ENCODE measurements around the gene ICAM3.

The ICAM3 gene

DNA sequence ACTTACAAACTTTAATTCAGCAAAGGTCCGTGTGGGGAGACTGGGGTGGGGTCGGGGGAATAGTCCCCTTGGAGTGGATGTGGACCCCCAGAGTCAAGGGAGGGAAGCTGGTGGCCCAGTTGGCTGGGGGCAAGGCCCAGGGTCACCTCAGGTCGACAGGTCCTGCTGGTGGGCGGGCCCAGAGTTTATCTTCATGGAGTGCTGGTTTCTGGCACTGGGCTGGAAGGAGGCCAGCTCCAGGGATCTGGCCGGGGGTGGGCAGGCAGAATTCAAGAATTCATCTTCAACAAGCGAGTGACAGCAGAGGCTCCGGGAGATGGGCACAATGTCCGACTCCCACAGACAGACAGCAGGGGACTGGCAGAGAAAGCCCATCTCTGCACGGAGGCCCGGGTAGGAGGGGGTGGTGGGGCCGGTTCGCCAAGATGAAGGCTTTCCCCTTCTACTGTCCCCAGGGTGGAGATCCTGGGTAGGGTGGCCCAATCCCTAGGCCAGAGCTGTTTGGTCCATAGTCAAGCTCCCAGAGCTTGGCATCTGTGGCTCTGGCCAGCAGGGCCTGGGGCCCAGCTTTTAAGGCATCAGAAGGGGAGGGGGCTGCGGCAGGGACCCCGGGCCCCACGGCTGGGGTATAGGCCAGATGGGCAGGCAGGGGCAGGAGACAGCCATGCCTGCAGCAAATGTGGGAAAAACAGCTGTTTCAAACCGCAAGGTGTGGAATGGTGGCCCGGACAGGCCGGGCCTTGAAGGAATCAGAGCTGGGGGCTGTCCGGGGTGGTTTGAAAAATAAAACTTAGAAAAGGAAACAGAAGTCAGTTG lies 23.0 kb downstream of the ICAM3 start:
- whole genome bisulfite sequencing, 2 donors (ENCODE audit: extremely low coverage in 2 of 2, insufficient read length in 2 of 2, insufficient replicate concordance in 1 of 2), result no CpG with 5 or more reads among the region's 19 CpGs
- no peak for DNase-seq (ENCODE audit: low spot score)
- no peak overlapping the region for H3K18ac ChIP-seq (ENCODE audit: low read length)
- no peak overlapping the region for H3K27ac ChIP-seq (replicated peaks; ENCODE audit: low read length)
- H2BK120ac ChIP-seq (ENCODE audit: low read depth, low read length), result no peak overlapping the region
- H2AK5ac ChIP-seq (ENCODE audit: low read depth, low read length), result peak overlapping the region; percentile 17
- H4K91ac ChIP-seq (ENCODE audit: low read depth, low read length, poor library complexity), result no peak overlapping the region
- no peaks in the 10 kb centered on the region for H3K9me3 ChIP-seq (replicated peaks in 1 of 2; ENCODE audit: control insufficient read depth in 2 of 2, insufficient read depth in 1 of 2, low read depth in 1 of 2, low read length in 2 of 2)
- peak overlapping the region in 1 of 2 donors; percentile 71 for H3K4me3 ChIP-seq (ENCODE audit: low read length in 2 of 2)
- H2BK15ac ChIP-seq (ENCODE audit: low read length), result no peak overlapping the region
- peak overlapping the region; percentile 98 for H2AFZ ChIP-seq (ENCODE audit: low read length)
- H3K14ac ChIP-seq (ENCODE audit: low read length), result no peak overlapping the region
- H3K4me1 ChIP-seq (ENCODE audit: control insufficient read depth in 2 of 2, insufficient read depth in 1 of 2, low read depth in 1 of 2, low read length in 2 of 2), result peaks cover 0 to 2% of the 10 kb centered on the region in 2 donors
- peaks cover 6% of the 10 kb centered on the region for H3K79me1 ChIP-seq (ENCODE audit: low read depth, low read length)
- H3K9ac ChIP-seq (ENCODE audit: low read depth, low read length, poor library complexity), result no peak overlapping the region
- no peak overlapping the region for H2BK12ac ChIP-seq (ENCODE audit: low read length)
- no peak overlapping the region for H3K4me2 ChIP-seq (ENCODE audit: insufficient read depth, low read length, poor library complexity, severe bottlenecking)
- H3K4ac ChIP-seq (ENCODE audit: low read length), result no peak overlapping the region
- peaks cover 24 to 56% of the 10 kb centered on the region in 2 donors for H3K36me3 ChIP-seq (replicated peaks in 1 of 2; ENCODE audit: control insufficient read depth in 2 of 2, insufficient read depth in 2 of 2, low read length in 2 of 2)
- no peak overlapping the region for H4K8ac ChIP-seq (ENCODE audit: low read depth, low read length)
- no peaks in the 10 kb centered on the region for H3K27me3 ChIP-seq (ENCODE audit: control insufficient read depth in 3 of 3, insufficient read depth in 3 of 3, low read depth in 1 of 3, low read length in 3 of 3)
- H3K23ac ChIP-seq (ENCODE audit: low read depth, low read length, poor library complexity), result no peak overlapping the region
- no peak overlapping the region for H2BK5ac ChIP-seq (ENCODE audit: low read length)

DNA sequence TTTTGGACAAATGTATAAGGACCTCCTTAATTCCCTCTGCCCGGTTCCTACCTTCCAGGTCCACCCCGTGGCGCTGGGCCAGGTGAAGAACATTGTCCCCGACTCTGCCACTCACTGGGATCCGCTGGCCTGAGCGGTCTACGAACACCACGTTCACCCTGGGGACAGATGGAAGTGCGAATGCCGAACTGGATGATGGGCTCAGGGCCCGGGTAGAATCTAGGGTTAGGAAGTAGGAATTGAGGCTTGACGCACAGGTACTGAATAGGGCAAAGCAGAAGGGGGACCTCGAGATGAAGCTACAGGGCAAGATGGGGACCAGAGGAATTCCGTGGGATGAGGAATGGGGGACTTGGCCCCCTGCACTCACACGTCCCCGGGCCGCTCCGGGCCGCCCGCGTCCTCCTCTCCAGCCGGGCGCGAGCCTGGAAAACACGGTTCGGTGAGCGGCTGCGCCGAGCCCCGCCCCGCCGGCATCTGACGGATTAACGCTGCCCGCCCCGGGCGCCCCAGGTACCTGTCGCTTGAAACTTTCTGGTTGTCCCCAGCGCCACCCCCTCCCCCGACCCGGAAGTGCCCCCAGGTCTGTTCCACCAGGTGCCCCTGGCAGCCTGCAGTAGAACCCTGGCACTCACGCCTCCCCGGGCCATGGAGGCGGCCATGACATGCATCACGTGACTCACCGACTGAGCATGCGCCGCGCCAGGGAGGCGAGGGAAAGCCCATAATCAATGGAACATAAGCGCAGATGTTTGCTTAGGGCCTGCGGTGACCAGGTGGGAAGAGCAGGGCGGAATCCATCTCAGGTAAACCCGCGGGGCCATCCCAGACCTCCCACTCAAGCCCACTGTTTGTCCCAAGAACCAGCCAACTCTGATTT lies 23.8 kb downstream of the ICAM3 start, which contains the start of gene FDX2:
Gene FDX2 (minus strand): TSS at position 681 of the 880 bp plus-strand sequence. CDS start 19 bp downstream, at position 662.
- Histone ChIP-seq H3K23ac (ENCODE audit: low read depth, low read length, poor library complexity) (peak within 1 kb of the TSS; percentile 5), H3K9ac (ENCODE audit: low read depth, low read length, poor library complexity) (peak within 1 kb of the TSS; percentile 65), H2AFZ (ENCODE audit: low read length) (peak within 1 kb of the TSS; percentile 98), H3K27ac (replicated peaks; ENCODE audit: low read length) (no peak within 1 kb of the TSS), H2BK12ac (ENCODE audit: low read length) (no peak within 1 kb of the TSS), H3K36me3 (replicated peaks in 1 of 2; ENCODE audit: control insufficient read depth in 2 of 2, insufficient read depth in 2 of 2, low read length in 2 of 2) (peaks cover 23 to 54% of the 10 kb centered on the region in 2 donors), H2AK5ac (ENCODE audit: low read depth, low read length) (peak within 1 kb of the TSS; percentile 17), H2BK5ac (ENCODE audit: low read length) (no peak within 1 kb of the TSS), H3K27me3 (ENCODE audit: control insufficient read depth in 3 of 3, insufficient read depth in 3 of 3, low read depth in 1 of 3, low read length in 3 of 3) (no peaks in the 10 kb centered on the region), H4K91ac (ENCODE audit: low read depth, low read length, poor library complexity) (no peak within 1 kb of the TSS), H2BK15ac (ENCODE audit: low read length) (no peak within 1 kb of the TSS), H3K4me1 (ENCODE audit: control insufficient read depth in 2 of 2, insufficient read depth in 1 of 2, low read depth in 1 of 2, low read length in 2 of 2) (peaks cover 0 to 2% of the 10 kb centered on the region in 2 donors), H3K4me2 (ENCODE audit: insufficient read depth, low read length, poor library complexity, severe bottlenecking) (peak within 1 kb of the TSS; percentile 77), H4K8ac (ENCODE audit: low read depth, low read length) (no peak within 1 kb of the TSS), H3K9me3 (replicated peaks in 1 of 2; ENCODE audit: control insufficient read depth in 2 of 2, insufficient read depth in 1 of 2, low read depth in 1 of 2, low read length in 2 of 2) (no peaks in the 10 kb centered on the region), H3K14ac (ENCODE audit: low read length) (no peak within 1 kb of the TSS), H2BK120ac (ENCODE audit: low read depth, low read length) (no peak within 1 kb of the TSS), H3K79me1 (ENCODE audit: low read depth, low read length) (peaks cover 6% of the 10 kb centered on the region), H3K4me3 (ENCODE audit: low read length in 2 of 2) (peak within 1 kb of the TSS; percentile 71 to 81), H3K18ac (ENCODE audit: low read length) (peak within 1 kb of the TSS; percentile 55), H3K4ac (ENCODE audit: low read length) (no peak within 1 kb of the TSS)
- peak; percentile 86 for DNase-seq (ENCODE audit: low spot score)
- WGBS, 2 donors (ENCODE audit: extremely low coverage in 2 of 2, insufficient read length in 2 of 2, insufficient replicate concordance in 1 of 2), result no CpG with 5 or more reads among the region's 55 CpGs

DNA sequence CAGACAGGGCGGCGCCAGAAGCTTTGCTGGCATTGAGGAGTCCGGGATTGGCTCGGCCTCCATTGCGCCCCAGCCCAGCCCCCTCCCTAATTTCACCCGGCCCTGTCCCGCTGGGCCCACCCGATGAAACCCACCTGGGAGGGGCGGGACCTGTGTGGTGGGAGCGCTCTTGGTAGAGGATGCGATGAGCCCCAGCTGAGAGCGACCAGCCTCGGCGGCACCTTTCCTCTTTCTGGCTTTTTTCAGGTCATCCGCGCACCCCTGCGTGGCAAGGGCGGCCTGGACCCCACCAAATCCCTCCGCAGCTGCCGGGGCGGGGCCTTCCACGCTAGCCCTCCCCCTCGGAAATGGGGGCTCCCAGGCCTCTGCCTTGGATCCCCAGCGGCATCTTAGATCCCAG lies 30.0 kb downstream of the ICAM3 start, which contains the start of gene ZGLP1:
Gene ZGLP1 (minus strand): TSS at position 393 of the 400 bp plus-strand sequence.
- Histone ChIP-seq H3K4me1 (ENCODE audit: control insufficient read depth in 2 of 2, insufficient read depth in 1 of 2, low read depth in 1 of 2, low read length in 2 of 2) (no peaks in the 10 kb centered on the region), H2BK5ac (ENCODE audit: low read length) (no peak within 1 kb of the TSS), H2BK120ac (ENCODE audit: low read depth, low read length) (no peak within 1 kb of the TSS), H3K14ac (ENCODE audit: low read length) (no peak within 1 kb of the TSS), H3K27me3 (ENCODE audit: control insufficient read depth in 3 of 3, insufficient read depth in 3 of 3, low read depth in 1 of 3, low read length in 3 of 3) (no peaks in the 10 kb centered on the region), H4K91ac (ENCODE audit: low read depth, low read length, poor library complexity) (no peak within 1 kb of the TSS), H4K8ac (ENCODE audit: low read depth, low read length) (no peak within 1 kb of the TSS), H3K79me1 (ENCODE audit: low read depth, low read length) (no peaks in the 10 kb centered on the region), H3K27ac (replicated peaks; ENCODE audit: low read length) (no peak within 1 kb of the TSS), H3K4ac (ENCODE audit: low read length) (no peak within 1 kb of the TSS), H2AFZ (ENCODE audit: low read length) (no peak within 1 kb of the TSS), H2AK5ac (ENCODE audit: low read depth, low read length) (no peak within 1 kb of the TSS), H3K23ac (ENCODE audit: low read depth, low read length, poor library complexity) (no peak within 1 kb of the TSS), H3K4me3 (ENCODE audit: low read length in 2 of 2) (no peak within 1 kb of the TSS), H2BK12ac (ENCODE audit: low read length) (no peak within 1 kb of the TSS), H2BK15ac (ENCODE audit: low read length) (no peak within 1 kb of the TSS), H3K36me3 (replicated peaks in 1 of 2; ENCODE audit: control insufficient read depth in 2 of 2, insufficient read depth in 2 of 2, low read length in 2 of 2) (peaks cover 6 to 16% of the 10 kb centered on the region in 2 donors), H3K4me2 (ENCODE audit: insufficient read depth, low read length, poor library complexity, severe bottlenecking) (no peak within 1 kb of the TSS), H3K18ac (ENCODE audit: low read length) (no peak within 1 kb of the TSS), H3K9ac (ENCODE audit: low read depth, low read length, poor library complexity) (no peak within 1 kb of the TSS), H3K9me3 (replicated peaks in 1 of 2; ENCODE audit: control insufficient read depth in 2 of 2, insufficient read depth in 1 of 2, low read depth in 1 of 2, low read length in 2 of 2) (no peaks in the 10 kb centered on the region)
- no peak for DNase-seq (ENCODE audit: low spot score)
- no CpG with 5 or more reads among the region's 24 CpGs for WGBS, 2 donors (ENCODE audit: extremely low coverage in 2 of 2, insufficient read length in 2 of 2, insufficient replicate concordance in 1 of 2)

DNA sequence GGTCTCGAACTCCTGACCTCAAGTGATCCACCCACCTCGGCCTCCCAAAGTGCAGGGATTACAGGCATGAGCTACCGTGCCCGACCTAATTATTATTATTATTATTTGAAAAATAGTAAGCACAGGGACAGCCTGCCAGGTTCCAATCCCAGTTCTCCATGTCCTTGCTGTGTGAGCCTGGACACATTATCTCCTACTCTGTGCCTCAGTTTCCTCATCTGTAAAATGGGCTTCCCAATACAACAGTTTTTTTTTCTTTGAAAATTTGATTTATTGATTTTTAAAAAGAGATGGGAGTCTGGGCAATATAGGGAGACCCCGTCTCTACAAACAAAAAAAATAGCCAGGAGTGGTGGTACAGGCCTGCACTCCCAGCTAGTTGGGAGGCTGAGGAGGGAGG lies 33.1 kb downstream of the ICAM3 start:
- H2AK5ac ChIP-seq (ENCODE audit: low read depth, low read length), result no peak overlapping the region
- H2BK12ac ChIP-seq (ENCODE audit: low read length), result no peak overlapping the region
- no peak overlapping the region for H3K9ac ChIP-seq (ENCODE audit: low read depth, low read length, poor library complexity)
- no peak overlapping the region for H3K14ac ChIP-seq (ENCODE audit: low read length)
- no peak overlapping the region for H3K27ac ChIP-seq (replicated peaks; ENCODE audit: low read length)
- H3K27me3 ChIP-seq (ENCODE audit: control insufficient read depth in 3 of 3, insufficient read depth in 3 of 3, low read depth in 1 of 3, low read length in 3 of 3), result no peaks in the 10 kb centered on the region
- H3K9me3 ChIP-seq (replicated peaks in 1 of 2; ENCODE audit: control insufficient read depth in 2 of 2, insufficient read depth in 1 of 2, low read depth in 1 of 2, low read length in 2 of 2), result no peaks in the 10 kb centered on the region
- no peak overlapping the region for H3K4ac ChIP-seq (ENCODE audit: low read length)
- H3K36me3 ChIP-seq (replicated peaks in 1 of 2; ENCODE audit: control insufficient read depth in 2 of 2, insufficient read depth in 2 of 2, low read length in 2 of 2), result peaks cover 6 to 13% of the 10 kb centered on the region in 2 donors
- H3K79me1 ChIP-seq (ENCODE audit: low read depth, low read length), result no peaks in the 10 kb centered on the region
- no peak overlapping the region for H2BK5ac ChIP-seq (ENCODE audit: low read length)
- H3K4me2 ChIP-seq (ENCODE audit: insufficient read depth, low read length, poor library complexity, severe bottlenecking), result no peak overlapping the region
- H4K8ac ChIP-seq (ENCODE audit: low read depth, low read length), result no peak overlapping the region
- WGBS, 2 donors (ENCODE audit: extremely low coverage in 2 of 2, insufficient read length in 2 of 2, insufficient replicate concordance in 1 of 2), result no CpG with 5 or more reads among the region's 5 CpGs
- H2BK120ac ChIP-seq (ENCODE audit: low read depth, low read length), result no peak overlapping the region
- no peaks in the 10 kb centered on the region for H3K4me1 ChIP-seq (ENCODE audit: control insufficient read depth in 2 of 2, insufficient read depth in 1 of 2, low read depth in 1 of 2, low read length in 2 of 2)
- H2BK15ac ChIP-seq (ENCODE audit: low read length), result no peak overlapping the region
- H2AFZ ChIP-seq (ENCODE audit: low read length), result no peak overlapping the region
- H3K18ac ChIP-seq (ENCODE audit: low read length), result no peak overlapping the region
- H4K91ac ChIP-seq (ENCODE audit: low read depth, low read length, poor library complexity), result no peak overlapping the region
- DNase-seq (ENCODE audit: low spot score), result no peak
- H3K4me3 ChIP-seq (ENCODE audit: low read length in 2 of 2), result no peak overlapping the region
- H3K23ac ChIP-seq (ENCODE audit: low read depth, low read length, poor library complexity), result no peak overlapping the region
